ENCODE results near the gene FOXP2. TPM values are rescaled to one million over a fixed set of nuclear protein-coding genes. Genes with fewer than 3 reads are reported as not detected.

Gene FOXP2
- total RNA-seq, 1 experiment from 2014 or later, result not detected

- no peaks in the 10 kb centered on the region for H3K36me3 ChIP-seq (ENCODE audit: insufficient read depth, low read length)
- H3K9ac ChIP-seq (ENCODE audit: low read length), result no peak overlapping the region
- no peaks in the 10 kb centered on the region for H3K27me3 ChIP-seq (ENCODE audit: low read length)
- H3K79me2 ChIP-seq (ENCODE audit: low read length), result no peaks in the 10 kb centered on the region
- H3K9me2 ChIP-seq (replicated peaks; ENCODE audit: insufficient read depth, low read length), result no peaks in the 10 kb centered on the region
- no peak overlapping the region for H2AFZ ChIP-seq (ENCODE audit: low read length)
- no peak overlapping the region for H3K27ac ChIP-seq (ENCODE audit: low read length)
- H3K4me2 ChIP-seq (ENCODE audit: low read depth, low read length, poor library complexity, severe bottlenecking), result no peak overlapping the region
- no peaks in the 10 kb centered on the region for H3K4me1 ChIP-seq (ENCODE audit: low read length)
- H3K9me3 ChIP-seq (ENCODE audit: low read length), result no peaks in the 10 kb centered on the region
- H4K20me1 ChIP-seq (ENCODE audit: insufficient read depth, low read depth, low read length), result no peaks in the 10 kb centered on the region
- no peak overlapping the region for H3K4me3 ChIP-seq (ENCODE audit: low read length)
- DNase-seq, result no peak
Observed at GRCh38 chr7:114388021-114388420, 26.6 kb upstream of the FOXP2 start.

DNA sequence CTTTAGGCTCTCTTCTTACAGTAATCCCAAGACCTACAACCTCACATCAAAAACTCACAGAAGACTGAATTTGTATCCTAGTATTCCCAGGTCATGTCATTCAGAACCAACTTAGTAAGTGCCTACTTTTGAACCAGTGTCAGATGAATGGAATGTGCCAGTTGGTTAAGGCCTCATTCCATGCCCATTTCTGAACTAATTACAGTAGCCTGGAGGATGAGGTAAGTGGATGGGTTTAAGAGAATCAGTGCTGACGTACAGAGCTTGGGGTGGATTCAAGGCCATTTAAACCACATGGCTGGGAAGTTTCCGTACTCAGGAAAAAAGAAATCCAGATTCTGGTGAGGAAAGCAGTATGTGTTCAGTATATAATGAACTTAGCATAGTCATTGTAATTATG lies 21.9 kb upstream of the FOXP2 start:
- Histone ChIP-seq H3K9me3 (ENCODE audit: low read length) (peaks cover 9% of the 10 kb centered on the region; the same call in 1 of the 2 replicates), H3K4me1 (ENCODE audit: low read length) (no peaks in the 10 kb centered on the region), H3K9ac (ENCODE audit: low read length) (no peak overlapping the region), H3K9me2 (replicated peaks; ENCODE audit: insufficient read depth, low read length) (no peaks in the 10 kb centered on the region), H3K79me2 (ENCODE audit: low read length) (no peaks in the 10 kb centered on the region), H3K36me3 (ENCODE audit: insufficient read depth, low read length) (no peaks in the 10 kb centered on the region), H3K4me3 (ENCODE audit: low read length) (no peak overlapping the region), H4K20me1 (ENCODE audit: insufficient read depth, low read depth, low read length) (no peaks in the 10 kb centered on the region), H3K27me3 (ENCODE audit: low read length) (no peaks in the 10 kb centered on the region), H3K4me2 (ENCODE audit: low read depth, low read length, poor library complexity, severe bottlenecking) (no peak overlapping the region), H2AFZ (ENCODE audit: low read length) (no peak overlapping the region), H3K27ac (ENCODE audit: low read length) (no peak overlapping the region)
- no peak for DNase-seq

DNA sequence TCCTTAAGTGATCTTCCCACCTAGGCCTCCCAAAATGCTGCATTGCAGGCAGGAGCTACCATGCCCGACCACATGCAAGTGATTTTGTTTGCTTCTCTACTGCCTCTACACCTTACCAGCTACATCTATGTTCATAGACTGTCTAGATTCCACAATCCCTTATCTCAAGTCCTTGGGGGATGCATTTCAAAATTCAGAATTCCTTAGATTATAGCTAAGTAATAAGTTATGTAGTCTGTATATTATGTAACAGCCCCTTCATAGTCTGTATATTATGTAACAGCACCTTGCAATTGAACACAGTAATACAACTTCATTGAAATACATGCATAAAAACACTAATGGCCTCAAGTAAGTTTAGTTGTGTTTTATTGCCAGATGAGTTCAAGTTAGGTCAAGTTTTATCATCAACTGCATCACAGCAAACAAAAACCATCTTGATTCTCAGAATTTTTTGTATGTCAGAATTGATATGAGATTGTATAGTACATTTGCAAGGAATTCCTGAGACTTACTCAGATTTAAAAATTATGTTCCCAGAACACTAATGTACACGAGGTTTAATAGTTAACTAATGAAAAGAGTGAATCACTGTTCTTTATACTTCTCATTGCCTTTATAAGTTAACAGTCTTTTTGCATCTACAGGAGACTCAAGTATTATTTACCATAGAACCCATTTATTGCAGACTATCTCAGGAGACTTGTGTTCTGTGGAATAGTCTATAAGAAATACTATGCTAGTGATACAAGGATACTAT lies 11.6 kb upstream of the FOXP2 start:
- no peak overlapping the region for H3K9ac ChIP-seq (ENCODE audit: low read length)
- no peak overlapping the region for H2AFZ ChIP-seq (ENCODE audit: low read length)
- no peaks in the 10 kb centered on the region for H3K27me3 ChIP-seq (ENCODE audit: low read length)
- no peak overlapping the region for H3K27ac ChIP-seq (ENCODE audit: low read length)
- H3K9me3 ChIP-seq (ENCODE audit: low read length), result peaks cover 4% of the 10 kb centered on the region; the same call in 1 of the 2 replicates
- no peaks in the 10 kb centered on the region for H3K4me1 ChIP-seq (ENCODE audit: low read length)
- H3K79me2 ChIP-seq (ENCODE audit: low read length), result no peaks in the 10 kb centered on the region
- no peaks in the 10 kb centered on the region for H4K20me1 ChIP-seq (ENCODE audit: insufficient read depth, low read depth, low read length)
- no peak overlapping the region for H3K4me3 ChIP-seq (ENCODE audit: low read length)
- no peak overlapping the region for H3K4me2 ChIP-seq (ENCODE audit: low read depth, low read length, poor library complexity, severe bottlenecking)
- no peaks in the 10 kb centered on the region for H3K36me3 ChIP-seq (ENCODE audit: insufficient read depth, low read length)
- no peak for DNase-seq
- H3K9me2 ChIP-seq (replicated peaks; ENCODE audit: insufficient read depth, low read length), result no peaks in the 10 kb centered on the region

GRCh38 chr7:114405427-114405826 lies 9.2 kb upstream of the FOXP2 start:
- no peaks in the 10 kb centered on the region for H3K27me3 ChIP-seq (ENCODE audit: low read length)
- no peak for DNase-seq
- H3K9me3 ChIP-seq (ENCODE audit: low read length), result peaks cover 4% of the 10 kb centered on the region; the same call in 1 of the 2 replicates
- H3K36me3 ChIP-seq (ENCODE audit: insufficient read depth, low read length), result no peaks in the 10 kb centered on the region
- H3K4me2 ChIP-seq (ENCODE audit: low read depth, low read length, poor library complexity, severe bottlenecking), result no peak overlapping the region
- H3K9me2 ChIP-seq (replicated peaks; ENCODE audit: insufficient read depth, low read length), result no peaks in the 10 kb centered on the region; the same call in 1 of the 2 replicates
- H3K4me3 ChIP-seq (ENCODE audit: low read length), result no peak overlapping the region
- no peaks in the 10 kb centered on the region for H3K79me2 ChIP-seq (ENCODE audit: low read length)
- H2AFZ ChIP-seq (ENCODE audit: low read length), result no peak overlapping the region
- H3K4me1 ChIP-seq (ENCODE audit: low read length), result no peaks in the 10 kb centered on the region
- H4K20me1 ChIP-seq (ENCODE audit: insufficient read depth, low read depth, low read length), result no peaks in the 10 kb centered on the region
- no peak overlapping the region for H3K9ac ChIP-seq (ENCODE audit: low read length)
- H3K27ac ChIP-seq (ENCODE audit: low read length), result no peak overlapping the region

DNA sequence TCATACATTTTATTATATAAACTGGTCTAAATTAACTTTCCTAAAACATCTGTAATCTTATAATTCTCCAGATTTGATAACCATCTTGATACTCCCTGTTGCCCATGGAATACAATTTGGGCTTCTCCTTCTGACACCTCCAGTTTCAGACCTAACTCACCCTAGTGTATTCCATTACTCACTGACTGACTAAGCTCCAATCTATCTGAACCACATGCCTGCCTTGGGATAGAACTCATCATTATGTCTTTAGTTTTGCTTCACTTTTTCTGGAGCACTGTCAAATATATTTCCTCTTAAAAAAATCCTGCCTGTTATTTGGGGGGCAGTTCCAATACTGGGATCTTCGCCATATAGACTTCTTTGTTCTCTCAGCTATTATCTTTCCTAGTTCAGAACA lies 4.9 kb upstream of the FOXP2 start:
- Histone ChIP-seq H3K4me3 (ENCODE audit: low read length) (no peak overlapping the region), H3K9ac (ENCODE audit: low read length) (no peak overlapping the region), H4K20me1 (ENCODE audit: insufficient read depth, low read depth, low read length) (no peaks in the 10 kb centered on the region), H3K4me2 (ENCODE audit: low read depth, low read length, poor library complexity, severe bottlenecking) (no peak overlapping the region), H3K27me3 (ENCODE audit: low read length) (no peaks in the 10 kb centered on the region), H3K9me2 (replicated peaks; ENCODE audit: insufficient read depth, low read length) (no peaks in the 10 kb centered on the region; the same call in 1 of the 2 replicates), H3K27ac (ENCODE audit: low read length) (no peak overlapping the region), H2AFZ (ENCODE audit: low read length) (no peak overlapping the region), H3K79me2 (ENCODE audit: low read length) (no peaks in the 10 kb centered on the region), H3K9me3 (ENCODE audit: low read length) (no peaks in the 10 kb centered on the region; the same call in 1 of the 2 replicates), H3K4me1 (ENCODE audit: low read length) (no peaks in the 10 kb centered on the region), H3K36me3 (ENCODE audit: insufficient read depth, low read length) (no peaks in the 10 kb centered on the region)
- DNase-seq, result no peak

DNA sequence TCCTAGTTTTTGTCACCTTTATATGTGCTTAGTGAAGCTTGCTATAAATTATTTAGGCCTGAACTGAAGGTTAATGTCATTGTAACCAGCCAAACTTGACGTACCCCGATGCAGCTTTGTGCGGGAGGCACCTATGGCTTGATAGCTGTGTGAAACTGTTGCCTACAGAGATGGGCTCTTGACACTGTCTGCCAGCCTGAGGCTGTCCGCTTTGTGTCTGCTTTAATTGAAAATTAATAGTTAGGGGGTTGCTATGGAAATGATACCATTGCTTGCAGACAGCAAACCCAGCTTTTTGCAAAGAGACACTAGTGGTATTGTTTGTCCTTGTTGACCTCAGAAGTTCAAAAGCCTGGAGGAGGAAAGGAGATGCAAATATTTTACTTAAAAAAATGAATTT lies 2.1 kb upstream of the FOXP2 start:
- Histone ChIP-seq H3K79me2 (ENCODE audit: low read length) (no peaks in the 10 kb centered on the region), H3K36me3 (ENCODE audit: insufficient read depth, low read length) (no peaks in the 10 kb centered on the region), H3K27ac (ENCODE audit: low read length) (no peak overlapping the region), H3K9me3 (ENCODE audit: low read length) (no peaks in the 10 kb centered on the region; the same call in 1 of the 2 replicates), H3K9me2 (replicated peaks; ENCODE audit: insufficient read depth, low read length) (no peaks in the 10 kb centered on the region; the same call in 1 of the 2 replicates), H4K20me1 (ENCODE audit: insufficient read depth, low read depth, low read length) (no peaks in the 10 kb centered on the region), H2AFZ (ENCODE audit: low read length) (no peak overlapping the region), H3K9ac (ENCODE audit: low read length) (no peak overlapping the region), H3K4me3 (ENCODE audit: low read length) (no peak overlapping the region), H3K4me1 (ENCODE audit: low read length) (no peaks in the 10 kb centered on the region), H3K27me3 (ENCODE audit: low read length) (no peaks in the 10 kb centered on the region), H3K4me2 (ENCODE audit: low read depth, low read length, poor library complexity, severe bottlenecking) (no peak overlapping the region)
- no peak for DNase-seq

DNA sequence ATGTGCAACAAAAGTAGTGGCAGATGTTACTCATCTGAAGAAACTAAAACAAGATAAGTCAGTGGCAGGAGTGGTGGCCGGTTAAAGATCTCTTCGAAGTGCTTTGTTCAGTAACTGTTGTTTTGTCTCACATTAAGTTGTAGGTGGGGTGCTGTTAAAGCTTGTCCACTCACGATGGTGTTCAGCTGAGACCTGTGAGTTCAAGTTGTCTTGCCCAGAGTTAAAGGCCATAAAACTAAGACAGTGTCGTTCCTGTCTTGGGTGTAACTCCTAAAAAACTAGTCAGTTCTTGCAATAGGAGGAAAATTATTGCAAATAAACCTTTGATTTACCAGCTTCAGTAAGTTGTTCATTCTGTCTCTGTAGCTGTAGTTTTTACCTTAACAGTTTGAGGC lies 857 bp upstream of the FOXP2 start:
- H4K20me1 ChIP-seq (ENCODE audit: insufficient read depth, low read depth, low read length), result no peaks in the 10 kb centered on the region
- no peak overlapping the region for H3K27ac ChIP-seq (ENCODE audit: low read length)
- no peak overlapping the region for H2AFZ ChIP-seq (ENCODE audit: low read length)
- no peaks in the 10 kb centered on the region; the same call in 1 of the 2 replicates for H3K9me3 ChIP-seq (ENCODE audit: low read length)
- no peak overlapping the region for H3K9ac ChIP-seq (ENCODE audit: low read length)
- H3K9me2 ChIP-seq (replicated peaks; ENCODE audit: insufficient read depth, low read length), result no peaks in the 10 kb centered on the region; the same call in 1 of the 2 replicates
- H3K79me2 ChIP-seq (ENCODE audit: low read length), result no peaks in the 10 kb centered on the region
- no peak overlapping the region for H3K4me2 ChIP-seq (ENCODE audit: low read depth, low read length, poor library complexity, severe bottlenecking)
- no peak overlapping the region for H3K4me3 ChIP-seq (ENCODE audit: low read length)
- H3K27me3 ChIP-seq (ENCODE audit: low read length), result no peaks in the 10 kb centered on the region
- no peak for DNase-seq
- H3K36me3 ChIP-seq (ENCODE audit: insufficient read depth, low read length), result no peaks in the 10 kb centered on the region
- no peaks in the 10 kb centered on the region for H3K4me1 ChIP-seq (ENCODE audit: low read length)

DNA sequence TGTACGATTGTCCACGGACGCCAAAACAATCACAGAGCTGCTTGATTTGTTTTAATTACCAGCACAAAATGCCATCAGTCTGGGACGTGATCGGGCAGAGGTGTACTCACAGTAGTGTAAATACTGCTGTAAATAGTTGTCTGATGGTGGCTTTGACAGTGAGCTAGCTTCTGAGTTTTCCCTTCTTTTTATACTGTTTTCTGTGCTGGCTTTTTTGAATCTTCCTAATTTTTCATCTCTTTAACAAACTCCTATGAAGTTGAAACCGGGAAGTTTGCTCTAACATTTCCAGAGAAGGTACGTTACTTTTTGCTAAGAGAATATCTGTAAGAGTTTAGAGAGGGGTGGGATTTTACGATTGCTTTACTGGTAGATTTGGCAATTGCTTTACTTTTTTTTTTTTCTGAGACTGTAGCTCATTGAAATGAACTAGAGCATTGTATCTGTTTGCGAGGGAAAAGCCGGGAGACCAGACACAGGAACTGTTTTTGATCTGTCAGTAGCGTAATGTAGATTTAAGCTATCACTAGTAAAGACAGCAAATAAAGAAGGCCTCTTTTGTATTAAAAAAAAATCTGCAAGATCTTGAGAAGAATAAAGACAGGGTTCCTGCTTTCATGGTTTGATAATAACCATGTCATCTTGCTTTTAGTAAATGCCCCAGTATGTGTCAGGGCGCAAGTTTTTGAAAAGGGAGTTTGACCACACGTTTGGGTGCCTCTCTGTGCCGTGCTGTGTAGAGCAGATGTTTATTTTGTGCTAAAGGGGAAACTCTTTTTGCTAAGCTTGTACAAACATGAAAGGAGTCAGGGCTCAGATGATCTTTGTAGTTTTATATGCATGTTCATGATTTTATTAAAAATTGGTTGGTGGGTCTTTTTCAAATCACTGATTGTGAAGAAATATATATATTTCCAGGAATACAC lies 712 bp downstream of the FOXP2 start:
- DNase-seq, result no peak
- H3K4me2 ChIP-seq (ENCODE audit: low read depth, low read length, poor library complexity, severe bottlenecking), result no peak overlapping the region
- H2AFZ ChIP-seq (ENCODE audit: low read length), result no peak overlapping the region
- H3K27ac ChIP-seq (ENCODE audit: low read length), result no peak overlapping the region
- H3K4me1 ChIP-seq (ENCODE audit: low read length), result no peaks in the 10 kb centered on the region
- no peaks in the 10 kb centered on the region for H3K36me3 ChIP-seq (ENCODE audit: insufficient read depth, low read length)
- no peaks in the 10 kb centered on the region for H3K79me2 ChIP-seq (ENCODE audit: low read length)
- no peaks in the 10 kb centered on the region for H4K20me1 ChIP-seq (ENCODE audit: insufficient read depth, low read depth, low read length)
- no peak overlapping the region for H3K9ac ChIP-seq (ENCODE audit: low read length)
- peaks cover 3% of the 10 kb centered on the region; the same call in 1 of the 2 replicates for H3K9me3 ChIP-seq (ENCODE audit: low read length)
- no peaks in the 10 kb centered on the region for H3K27me3 ChIP-seq (ENCODE audit: low read length)
- no peaks in the 10 kb centered on the region for H3K9me2 ChIP-seq (replicated peaks; ENCODE audit: insufficient read depth, low read length)
- no peak overlapping the region for H3K4me3 ChIP-seq (ENCODE audit: low read length)

All from Karpas-422 (cell line).